ENCODE results near the gene DYNLT4.

DNA sequence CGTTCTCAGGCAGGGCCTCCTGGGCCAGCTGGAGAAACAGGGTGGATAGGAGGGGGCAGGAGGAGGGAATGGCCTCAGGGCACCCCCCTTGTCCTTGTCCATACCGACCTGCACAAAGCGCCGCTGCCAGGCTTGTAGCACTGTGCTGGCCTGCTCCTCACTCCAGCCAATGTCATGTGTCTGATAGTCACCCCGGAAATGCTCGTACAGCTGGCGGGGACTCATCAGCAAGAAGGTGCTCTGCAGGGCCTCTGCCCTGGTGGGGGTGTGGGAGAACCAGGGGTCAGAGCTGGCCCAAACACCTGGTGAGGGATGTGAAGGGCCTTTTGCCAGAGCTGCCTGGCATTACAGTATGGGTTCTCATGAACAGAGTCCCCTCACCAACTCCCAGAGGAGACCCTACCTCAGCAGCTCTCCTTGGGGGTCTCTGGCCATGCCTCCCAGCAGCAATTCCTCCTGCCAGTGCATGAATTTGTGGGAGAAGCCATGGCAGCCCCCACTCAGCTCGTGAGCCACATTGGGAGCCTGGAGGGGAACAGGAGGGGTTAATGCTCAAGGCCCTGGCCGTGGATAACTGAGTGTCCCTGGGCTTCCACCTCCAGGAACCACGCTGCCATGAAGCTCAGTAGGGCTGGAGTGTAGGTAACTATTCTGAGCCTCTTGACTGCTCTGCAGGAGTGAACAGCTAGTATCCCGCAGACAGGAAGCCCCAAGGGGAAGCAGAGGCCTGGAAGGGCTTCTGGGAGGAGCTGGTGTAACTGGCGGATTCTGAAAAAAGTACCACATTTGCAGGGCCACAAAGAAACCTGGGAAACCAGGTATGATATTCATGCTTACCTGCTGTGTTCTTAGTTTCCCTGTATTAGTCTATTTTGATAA lies 22.6 kb upstream of the DYNLT4 start:
- TF ChIP-seq POLR2A (IDR thresholded peaks at IDR 0.05) (no peak), POLR2AphosphoS5 (IDR thresholded peaks at IDR 0.05) (no peak)
